GM12878 (cell line): ENCODE data around the gene RAD23B.

Source experiments
- CHD2 ChIP-seq: IDR thresholded peaks from 2 replicates; pipeline ENCODE4 v1.6.1; 2011; ENCODE audit warnings: low read depth, low read length, improper control_type of control experiment, borderline replicate concordance
- CTCF ChIP-seq, 3 experiments: IDR thresholded peaks in 2 of 3; conservative IDR thresholded peaks in 1 of 3; 2 replicates each; pipeline ENCODE4 v1.5.1; 2011; ENCODE audit warnings: low read depth in 3 of 3, low read length in 3 of 3, mild to moderate bottlenecking in 3 of 3, control low read depth in 2 of 3, moderate library complexity in 2 of 3, inconsistent platforms in 1 of 3, mixed read lengths in 1 of 3; ENCODE audit not compliant: control insufficient read depth in 2 of 3, insufficient read depth in 1 of 3; ENCODE audit errors: extremely low read depth in 1 of 3
- POLR2A ChIP-seq: IDR thresholded peaks from 2 replicates; pipeline ENCODE4 v1.6.1; 2011; ENCODE audit warnings: low read depth, mild to moderate bottlenecking, low read length
- RAD21 ChIP-seq: IDR thresholded peaks from 2 replicates; pipeline ENCODE4 v1.6.1; 2011; ENCODE audit warnings: mild to moderate bottlenecking, low read depth, low read length, moderate library complexity; ENCODE audit not compliant: insufficient read depth
- ZBTB11 ChIP-seq: fragments of 450-650 bp; formaldehyde crosslinking; IDR thresholded peaks from 2 replicates; pipeline ENCODE4 v1.5.0; 2022; ENCODE audit warnings: mild to moderate bottlenecking, missing genetic modification characterization

DNA sequence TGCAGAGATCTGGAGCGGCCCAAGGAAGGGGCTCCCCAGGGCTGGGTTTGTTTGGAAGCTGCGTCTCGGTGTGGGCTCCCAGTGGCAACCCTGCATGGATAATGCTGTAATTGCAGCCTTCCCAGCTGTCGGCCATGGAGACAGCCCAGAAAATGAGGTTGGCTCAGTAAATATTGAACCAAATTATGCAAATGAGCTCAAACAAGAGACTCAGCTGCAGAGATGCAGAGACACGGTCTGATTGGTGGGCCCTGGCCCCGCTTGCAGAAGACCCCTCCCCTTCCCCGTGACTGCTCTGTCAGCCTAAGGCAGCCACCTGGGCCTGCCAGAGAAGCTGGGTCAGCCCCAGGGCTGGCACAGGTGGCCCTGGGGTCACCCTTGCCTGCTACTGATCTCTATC is 75.9 kb downstream of the RAD23B start:
- no peak for TF ChIP-seq CTCF (IDR thresholded peaks at IDR 0.05 in 2 of 3, conservative IDR thresholded peaks at IDR 0.05 in 1 of 3; ENCODE audit: control insufficient read depth in 2 of 3, extremely low read depth in 1 of 3, insufficient read depth in 1 of 3, low read depth in 3 of 3, low read length in 3 of 3)
- TF ChIP-seq CHD2: no peak
- TF ChIP-seq POLR2A: no peak
- no peak for TF ChIP-seq ZBTB11 (CRISPR knock-in tag)
- no peak for TF ChIP-seq RAD21
